NCI-H2227 (cell line): ENCODE data around the gene SMARCC2.
"Not testable (repeated sequence)": the region's sequence is repeated elsewhere in the genome, so short reads cannot be mapped to it uniquely, and the experiment has no call there.

Experiments used
- DNase-seq: peaks from one replicate; lab custom pipeline; 2025; ENCODE audit not compliant: unreplicated experiment; lab: John Stamatoyannopoulos, UW

Gene SMARCC2

GRCh38 chr12:56212361-56212760 lies 23.1 kb upstream of the SMARCC2 start:
- DNase-seq, result no peak

GRCh38 chr12:56208006-56208405 lies 18.7 kb upstream of the SMARCC2 start:
- no peak for DNase-seq

DNA sequence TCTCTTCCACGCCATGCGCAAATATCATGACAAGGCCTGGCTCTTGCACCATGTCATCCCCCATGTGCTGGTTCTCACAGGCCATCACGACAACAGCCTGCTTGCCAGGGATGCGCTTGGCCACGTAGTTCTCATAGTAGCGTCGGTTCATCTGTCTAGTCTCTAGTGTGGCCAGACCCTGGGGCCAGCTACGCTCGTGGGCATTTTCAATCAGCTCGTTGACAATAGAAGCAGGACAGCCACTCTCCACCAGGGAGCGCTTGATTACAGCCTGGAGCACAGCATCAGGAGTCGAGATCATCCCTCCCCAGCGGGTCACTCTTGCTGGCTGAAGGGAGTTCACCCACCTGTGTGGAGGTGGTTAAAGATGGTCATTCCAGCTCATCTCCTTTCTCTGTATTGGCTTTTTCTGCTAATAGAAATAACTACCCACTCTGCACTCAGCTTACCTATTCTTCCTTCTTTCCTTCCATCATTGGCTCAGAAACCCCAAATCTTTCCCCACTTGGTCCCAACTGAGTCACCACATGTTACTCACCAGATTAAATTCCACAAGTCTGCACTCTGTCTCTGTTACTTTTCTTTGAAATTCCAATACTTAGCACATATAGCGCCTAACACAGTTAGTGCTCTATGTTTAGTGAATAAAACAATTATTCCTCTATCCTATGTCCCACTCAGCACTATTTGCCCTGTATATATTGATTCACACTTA lies 17.3 kb upstream of the SMARCC2 start:
- peak; percentile 54 for DNase-seq

DNA sequence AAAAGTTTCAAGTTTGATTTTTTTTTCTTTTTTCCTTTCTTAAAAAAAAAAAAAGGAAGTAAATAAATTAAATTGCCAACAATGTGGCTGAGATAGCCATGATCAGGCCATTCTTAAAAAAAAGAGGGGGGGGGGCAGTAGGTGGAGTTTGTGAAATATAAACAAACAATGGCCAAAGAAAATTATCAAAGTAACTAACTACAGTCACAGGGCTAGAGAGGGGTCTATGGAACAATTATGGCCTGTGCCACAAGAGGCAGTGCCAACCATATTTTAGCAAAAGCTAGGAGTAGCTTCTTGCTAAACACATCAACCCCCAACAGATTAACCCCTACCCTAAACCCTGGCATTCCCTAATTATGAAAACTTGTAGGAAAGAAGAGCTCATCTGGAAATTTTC lies 16.2 kb upstream of the SMARCC2 start:
- no peak for DNase-seq

DNA sequence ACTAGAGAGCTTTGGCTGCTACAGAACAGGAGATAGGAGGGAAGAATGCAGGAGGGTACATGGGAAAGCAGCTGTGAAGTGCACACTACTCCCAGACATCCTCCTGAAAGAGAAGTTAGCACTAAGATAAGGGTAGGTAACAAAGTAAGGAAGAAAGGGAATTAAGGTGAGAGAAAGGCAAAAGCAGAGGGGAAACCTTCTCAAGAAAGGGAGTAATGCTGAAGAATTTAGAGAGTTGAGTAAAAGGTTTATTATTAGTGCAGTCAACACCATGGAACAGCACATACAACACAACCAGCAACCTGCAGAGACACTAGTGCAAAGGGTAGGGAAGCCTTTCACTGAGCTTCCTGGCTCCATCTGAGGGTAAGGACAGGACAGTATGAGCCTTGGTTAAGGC lies 15.0 kb upstream of the SMARCC2 start:
- no peak for DNase-seq

- no peak for DNase-seq
Measured at GRCh38 chr12:56202838-56203237, 13.6 kb upstream of the SMARCC2 start.

- DNase-seq, result no peak
Measured at GRCh38 chr12:56202366-56202765, 13.1 kb upstream of the SMARCC2 start.

DNA sequence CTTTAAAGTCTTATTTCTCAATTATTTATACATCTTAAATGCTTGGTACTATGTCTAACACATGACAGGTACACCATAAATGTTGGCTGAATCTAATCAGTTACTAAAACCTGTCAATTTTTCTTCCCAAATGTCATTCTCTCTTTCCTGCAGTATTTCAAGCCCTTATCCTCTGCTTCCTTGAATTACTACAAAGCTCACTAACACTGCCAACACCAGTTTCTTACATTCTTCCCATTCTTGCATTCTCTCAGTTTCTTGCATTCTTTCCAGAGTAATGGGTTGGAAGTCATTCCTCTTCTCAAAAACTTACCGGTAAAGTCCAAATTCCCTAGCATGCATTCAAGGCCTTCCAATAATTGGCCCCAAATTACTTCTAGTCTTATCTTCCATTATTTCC lies 9.6 kb upstream of the SMARCC2 start:
- DNase-seq, result no peak

DNA sequence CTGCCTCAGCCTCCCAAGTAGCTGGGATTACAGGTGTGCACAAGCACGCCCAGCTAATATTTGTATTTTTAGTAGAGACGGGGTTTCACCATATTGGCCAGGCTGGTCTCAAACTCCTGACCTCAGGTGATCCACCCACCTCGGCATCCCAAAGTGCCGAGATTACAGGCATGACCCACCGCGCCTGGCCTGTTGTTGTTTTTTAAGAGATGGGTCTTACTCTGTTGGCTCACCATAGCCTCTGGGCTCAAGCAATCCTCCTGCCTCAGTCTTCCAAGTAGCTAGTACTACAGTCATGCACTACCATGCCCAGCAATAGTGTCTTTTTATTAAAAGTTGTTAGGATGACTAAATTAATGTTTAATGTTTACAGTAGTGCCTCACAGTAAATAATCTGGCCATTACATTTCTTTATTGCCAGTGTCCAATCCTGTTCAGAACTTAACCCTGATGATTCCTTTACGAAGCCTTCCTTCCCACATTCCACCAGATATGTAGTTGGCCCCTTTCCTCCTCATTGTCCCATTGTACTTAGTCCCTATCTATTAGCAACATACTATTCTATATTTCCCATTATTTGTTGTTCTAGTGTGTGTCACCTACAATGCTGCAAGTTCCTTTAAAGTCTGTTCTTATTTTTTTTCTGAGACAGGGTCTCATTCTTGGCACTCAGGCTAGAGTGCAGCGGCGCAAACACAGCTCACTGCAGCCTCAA lies 8.8 kb upstream of the SMARCC2 start:
- no peak for DNase-seq

GRCh38 chr12:56196818-56197550 lies 7.7 kb upstream of the SMARCC2 start:
- not testable (repeated sequence) for DNase-seq

DNA sequence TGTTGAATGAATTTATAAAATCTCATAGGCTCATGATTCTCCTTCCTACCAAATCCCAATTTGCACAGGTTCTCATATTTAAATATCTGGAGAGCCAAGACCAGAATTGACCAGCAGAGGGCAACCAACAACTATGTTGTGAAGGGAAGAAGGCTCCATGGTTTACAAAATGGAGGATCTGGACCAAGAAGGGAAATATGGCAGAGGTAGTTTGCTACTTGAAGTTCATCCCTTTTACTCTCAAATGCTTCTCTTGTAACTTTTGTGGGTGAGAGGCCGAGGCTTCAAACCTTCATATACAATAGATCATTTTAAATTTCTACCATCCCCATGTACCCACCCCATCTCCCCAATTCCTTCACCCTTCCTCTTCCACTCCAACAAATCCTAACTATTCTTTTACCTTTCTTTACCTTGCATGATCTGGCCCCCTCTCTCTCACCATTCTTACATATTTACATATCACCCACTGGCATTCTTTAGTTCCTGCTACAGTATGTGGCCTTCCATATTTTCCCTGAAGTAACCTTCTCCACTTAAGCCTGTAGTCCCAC lies 3.8 kb upstream of the SMARCC2 start:
- DNase-seq, result peak; percentile 91

DNA sequence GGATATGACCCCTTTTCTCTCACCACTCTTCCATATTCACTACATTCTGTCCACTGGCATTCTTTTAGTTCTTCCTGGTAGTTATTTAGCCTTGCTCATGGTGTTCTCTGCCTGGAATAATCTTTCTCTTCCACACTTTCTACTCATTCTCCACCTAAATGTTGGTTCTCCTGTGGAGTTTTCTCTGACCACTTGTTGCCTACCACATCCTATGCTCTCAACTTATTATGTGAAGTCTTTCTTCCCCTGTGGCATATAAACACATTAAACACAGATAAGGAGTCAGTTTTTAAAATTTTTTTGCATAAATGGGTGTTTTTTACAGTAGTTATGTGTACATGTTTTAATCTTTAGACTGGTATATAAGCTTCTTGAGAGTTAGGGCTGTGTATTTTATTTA lies 3.3 kb upstream of the SMARCC2 start:
- no peak for DNase-seq

DNA sequence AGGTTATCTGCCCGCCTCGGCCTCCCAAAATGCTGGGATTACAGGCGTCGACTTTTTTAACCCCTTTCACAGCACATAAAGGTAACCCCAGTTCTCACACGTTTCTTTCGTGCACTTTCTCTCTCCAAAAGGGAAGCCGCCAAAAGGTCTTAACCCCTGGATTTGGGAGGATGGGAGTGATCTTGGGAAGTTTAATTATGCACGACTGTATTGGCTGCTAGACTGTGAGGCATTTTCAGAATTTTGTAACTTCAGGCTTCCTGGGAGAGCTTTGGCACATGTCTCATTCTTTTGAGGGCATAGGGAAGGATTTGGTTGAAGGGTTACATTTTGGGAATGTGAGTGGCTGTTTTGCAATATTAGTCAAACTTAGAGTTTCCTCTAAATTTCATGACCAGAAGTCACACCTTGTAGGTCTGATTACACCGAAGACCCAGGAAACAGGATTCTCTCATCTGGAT lies 1.4 kb upstream of the SMARCC2 start:
- DNase-seq, result no peak

DNA sequence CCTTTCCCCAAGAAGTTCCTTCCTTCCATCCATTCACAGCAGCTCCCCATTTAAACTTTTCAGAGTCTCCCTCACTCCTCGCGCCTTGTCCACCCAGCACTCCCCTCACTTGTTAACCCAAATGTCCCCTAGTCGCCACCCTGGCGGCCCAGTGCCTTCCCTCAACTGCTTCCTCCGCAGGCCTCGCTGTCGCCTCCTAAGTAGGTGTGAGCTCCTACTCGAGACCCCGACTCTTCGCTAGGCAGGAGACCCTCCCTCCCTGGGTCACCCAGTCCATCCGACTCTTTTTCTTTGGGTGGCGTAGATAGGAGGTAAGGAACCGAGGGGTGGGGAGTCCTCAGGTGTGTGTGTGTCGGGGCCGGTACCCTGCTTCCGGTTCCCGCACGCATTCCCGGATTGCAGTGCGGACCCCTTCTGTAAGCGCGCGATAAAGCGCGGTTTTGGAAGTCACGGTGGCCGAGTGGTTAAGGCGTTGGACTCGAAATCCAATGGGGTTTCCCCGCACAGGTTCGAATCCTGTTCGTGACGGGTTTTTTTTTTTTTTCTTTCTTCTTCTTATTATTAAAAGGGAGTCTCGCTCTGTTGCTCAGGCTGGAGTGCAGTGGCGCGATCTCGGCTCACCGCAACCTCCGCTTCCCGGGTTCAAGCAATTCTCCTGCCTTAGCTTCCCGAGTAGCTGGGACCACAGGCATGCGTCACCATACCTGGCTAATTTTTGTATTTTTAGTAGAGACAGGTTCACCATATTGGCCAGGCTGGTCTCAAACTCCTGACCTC lies 823 bp upstream of the SMARCC2 start:
- DNase-seq, result peak; percentile 93

GRCh38 chr12:56188778-56189098 lies 545 bp downstream of the SMARCC2 start:
- no peak for DNase-seq

- no peak for DNase-seq
Measured at GRCh38 chr12:56188131-56188777, 1.0 kb downstream of the SMARCC2 start.

- DNase-seq, result no peak
Measured at GRCh38 chr12:56186957-56187356, 2.3 kb downstream of the SMARCC2 start.

DNA sequence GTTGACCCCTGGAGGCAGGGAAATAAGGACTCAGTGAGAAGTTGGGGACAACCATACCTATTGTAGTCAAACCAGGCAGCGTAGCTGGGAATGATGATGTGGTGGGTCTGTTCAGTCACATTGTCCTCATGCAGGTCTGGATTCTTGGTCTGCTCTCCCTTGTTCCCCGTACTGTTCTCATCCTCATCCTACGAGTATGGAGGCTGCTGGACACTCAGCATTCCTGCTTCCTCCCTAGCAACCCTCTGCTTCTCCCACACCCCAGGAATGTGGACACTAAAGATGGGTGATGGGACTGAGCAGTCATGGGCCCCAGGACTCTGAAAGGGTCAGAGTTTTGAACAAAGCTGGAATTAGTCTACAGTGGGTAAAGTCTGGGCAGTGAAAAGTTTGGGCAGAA lies 10.9 kb downstream of the SMARCC2 start:
- no peak for DNase-seq

- DNase-seq, result no peak
Measured at GRCh38 chr12:56172839-56173238, 16.4 kb downstream of the SMARCC2 start.

GRCh38 chr12:56169229-56169759 lies 20.0 kb downstream of the SMARCC2 start:
- no peak for DNase-seq
